NCI-H1436 (cell line): ENCODE results near the gene CNTNAP2.
"Not testable (repeated sequence)": the region's sequence is repeated elsewhere in the genome, so short reads cannot be mapped to it uniquely, and the experiment has no call there.

Experiments
- DNase-seq: peaks from one replicate; lab custom pipeline; 2025; lab: John Stamatoyannopoulos, UW

Gene CNTNAP2

GRCh38 chr7:148397985-148398384 is 2281.4 kb downstream of the CNTNAP2 start:
- DNase-seq: no peak

GRCh38 chr7:148398844-148399365 is 2282.3 kb downstream of the CNTNAP2 start:
- no peak for DNase-seq

DNA sequence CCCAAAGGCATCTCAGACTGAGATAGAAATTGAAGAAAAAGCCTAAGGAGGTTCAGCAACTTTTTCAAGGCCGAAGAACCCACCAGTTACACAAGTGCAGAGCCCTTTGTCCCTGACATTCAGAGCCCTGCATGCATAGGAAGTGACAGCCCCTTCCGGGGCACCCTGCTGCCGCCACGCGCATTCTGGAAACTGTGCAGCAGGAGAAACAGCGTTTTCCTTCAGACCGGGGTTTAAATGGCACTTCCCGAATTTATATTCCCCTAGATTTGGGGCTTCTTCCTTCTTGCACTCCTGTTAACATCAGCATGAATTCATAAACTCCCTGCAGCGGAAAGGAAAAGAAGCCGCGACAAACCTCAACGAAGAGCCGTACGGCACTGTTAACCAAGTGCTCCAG is 2283.5 kb downstream of the CNTNAP2 start:
- DNase-seq: no peak

- no peak for DNase-seq
Measured at GRCh38 chr7:148402159-148402558, 2285.6 kb downstream of the CNTNAP2 start.

DNA sequence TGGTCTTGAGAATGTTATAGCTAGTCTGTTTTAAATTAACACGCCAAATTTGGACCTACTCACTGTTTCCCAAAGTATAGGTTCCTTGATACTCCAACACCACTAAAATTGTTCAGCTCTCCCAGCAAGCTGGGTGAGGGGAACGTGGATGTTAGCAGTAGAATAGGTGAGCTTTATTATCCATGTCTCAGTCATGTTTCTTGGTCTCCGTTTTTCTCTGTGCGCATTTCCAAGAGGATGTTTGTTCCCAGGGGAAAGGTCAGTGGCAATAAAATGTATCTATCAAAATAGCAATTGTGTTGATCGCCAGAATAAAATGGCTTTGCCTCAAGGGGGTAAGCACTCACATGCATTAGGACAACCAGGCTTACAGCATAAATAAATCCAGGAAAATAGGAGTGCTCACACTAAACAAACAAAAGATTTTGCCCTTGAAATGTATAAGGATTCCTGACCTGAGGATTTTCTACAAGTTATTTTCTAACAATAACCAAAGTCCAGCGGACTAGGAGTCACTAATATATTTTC is 2286.9 kb downstream of the CNTNAP2 start:
- DNase-seq: no peak

GRCh38 chr7:148408307-148408706 is 2291.7 kb downstream of the CNTNAP2 start:
- DNase-seq: no peak

- no peak for DNase-seq
Measured at GRCh38 chr7:148410905-148411304, 2294.3 kb downstream of the CNTNAP2 start.

- DNase-seq: no peak
Measured at GRCh38 chr7:148412691-148413090, 2296.1 kb downstream of the CNTNAP2 start.

DNA sequence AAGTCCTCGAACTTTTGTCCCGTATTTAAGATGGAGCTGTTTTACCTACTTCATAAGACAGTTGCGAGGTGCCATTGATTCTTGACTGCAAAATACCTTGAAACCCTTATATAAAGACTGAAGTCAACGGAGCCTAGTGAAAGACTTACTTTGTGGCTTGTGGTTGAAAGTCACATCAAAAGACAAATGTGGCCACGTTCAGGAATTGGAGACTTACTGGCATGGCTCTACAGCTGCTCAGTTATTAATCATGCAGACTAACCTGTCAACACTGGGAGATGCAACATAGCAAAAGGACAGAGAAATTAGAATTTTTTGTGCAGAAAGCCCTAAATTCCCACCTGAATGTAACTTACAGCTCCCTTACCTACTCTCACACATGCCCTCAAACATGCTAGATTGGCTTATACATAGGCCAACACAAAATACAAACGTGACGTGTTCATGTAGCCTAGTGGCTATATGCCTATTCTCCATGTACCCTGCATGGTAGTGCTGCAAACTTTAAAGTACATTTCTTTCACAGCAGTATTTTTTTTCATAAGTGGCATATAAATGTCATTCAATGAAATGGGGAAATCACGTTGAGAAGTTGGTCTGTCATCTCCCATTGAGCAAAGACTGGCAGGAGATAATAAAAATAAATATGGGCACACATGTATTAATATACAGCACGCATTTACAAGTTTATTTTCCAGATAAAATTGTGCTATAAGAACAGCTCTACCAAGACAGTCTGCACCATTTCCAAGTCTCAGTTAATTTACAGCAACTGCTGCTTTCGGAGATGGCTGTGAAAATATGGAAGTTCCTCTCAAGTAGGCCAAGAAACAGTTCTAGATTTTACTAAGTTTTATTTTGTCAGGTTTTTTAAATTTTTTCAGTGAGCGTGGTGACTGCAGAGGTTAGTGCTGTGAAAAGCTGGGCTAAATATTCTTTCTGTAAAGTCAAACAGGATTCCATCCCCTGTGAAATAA is 2303.5 kb downstream of the CNTNAP2 start:
- DNase-seq: no peak

- DNase-seq: no peak
Measured at GRCh38 chr7:148422030-148422429, 2305.4 kb downstream of the CNTNAP2 start.

- not testable (repeated sequence) for DNase-seq
Measured at GRCh38 chr7:148426393-148426792, 2309.8 kb downstream of the CNTNAP2 start.

DNA sequence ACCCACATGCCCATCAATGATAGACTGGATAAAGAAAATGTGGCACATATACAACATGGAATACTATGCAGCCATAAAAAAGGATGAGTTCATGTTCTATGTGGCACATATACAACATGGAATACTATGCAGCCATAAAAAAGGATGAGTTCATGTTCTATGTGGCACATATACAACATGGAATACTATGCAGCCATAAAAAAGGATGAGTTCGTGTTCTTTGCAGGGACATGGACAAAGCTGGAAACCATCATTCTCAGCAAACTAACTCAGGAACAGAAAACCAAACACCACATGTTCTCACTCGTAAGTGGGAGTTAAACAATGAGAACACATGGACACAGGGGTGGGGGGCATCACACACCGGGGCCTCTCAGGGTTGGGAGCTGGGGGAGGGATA is 2314.1 kb downstream of the CNTNAP2 start:
- DNase-seq: not testable (repeated sequence)

DNA sequence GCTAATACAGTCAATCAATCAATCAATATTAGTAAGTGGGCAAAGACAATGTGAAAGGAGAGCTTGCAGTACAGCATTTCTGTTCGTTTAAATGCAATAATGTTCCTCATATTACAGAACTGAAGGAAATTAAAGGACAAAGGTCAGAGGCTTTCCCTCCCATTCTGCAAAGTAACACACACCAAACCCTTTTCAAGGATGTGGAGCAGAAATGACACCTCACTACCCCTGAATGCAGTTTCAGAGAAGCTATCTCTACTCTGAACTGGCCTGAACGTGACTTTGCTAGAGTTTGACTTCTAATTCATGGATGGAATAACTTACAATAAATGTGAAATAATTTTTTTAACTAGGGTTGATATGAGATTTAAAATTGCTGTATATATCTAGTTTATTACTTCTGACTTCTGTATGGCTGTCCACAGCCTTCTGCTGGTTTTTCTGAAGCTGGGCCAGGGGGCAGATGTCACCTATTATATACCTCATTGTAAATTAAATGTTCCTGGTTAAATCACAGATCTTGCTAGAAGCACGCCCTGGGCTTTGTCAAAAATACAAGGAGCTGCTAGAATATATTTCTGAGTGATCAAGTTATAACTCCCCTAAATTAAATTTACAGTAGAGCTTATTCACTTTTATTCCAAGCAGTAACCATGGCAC is 2317.1 kb downstream of the CNTNAP2 start:
- DNase-seq: no peak

- DNase-seq: no peak
Measured at GRCh38 chr7:148434181-148434757, 2317.7 kb downstream of the CNTNAP2 start.

- DNase-seq: no peak
Measured at GRCh38 chr7:148434887-148435286, 2318.3 kb downstream of the CNTNAP2 start.

DNA sequence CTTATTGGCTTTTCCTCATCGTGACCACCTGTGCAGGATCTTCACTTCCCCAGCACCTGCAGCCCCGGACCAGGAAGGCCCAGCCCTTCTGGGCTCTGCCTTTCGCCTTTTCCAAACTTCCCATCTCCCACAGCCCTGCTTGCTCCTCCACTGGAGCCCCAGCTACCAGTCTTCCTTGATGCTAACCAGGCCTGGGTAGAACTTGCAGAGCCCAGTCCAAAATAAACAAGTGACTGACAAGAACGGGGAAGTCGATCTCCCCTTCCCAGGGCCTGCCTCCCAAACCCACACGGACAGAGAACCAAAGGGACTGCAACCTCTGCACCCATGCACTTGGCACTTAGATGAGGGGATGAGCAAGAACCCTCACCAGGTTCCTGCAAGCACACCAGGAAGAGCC is 2319.1 kb downstream of the CNTNAP2 start:
- DNase-seq: no peak

DNA sequence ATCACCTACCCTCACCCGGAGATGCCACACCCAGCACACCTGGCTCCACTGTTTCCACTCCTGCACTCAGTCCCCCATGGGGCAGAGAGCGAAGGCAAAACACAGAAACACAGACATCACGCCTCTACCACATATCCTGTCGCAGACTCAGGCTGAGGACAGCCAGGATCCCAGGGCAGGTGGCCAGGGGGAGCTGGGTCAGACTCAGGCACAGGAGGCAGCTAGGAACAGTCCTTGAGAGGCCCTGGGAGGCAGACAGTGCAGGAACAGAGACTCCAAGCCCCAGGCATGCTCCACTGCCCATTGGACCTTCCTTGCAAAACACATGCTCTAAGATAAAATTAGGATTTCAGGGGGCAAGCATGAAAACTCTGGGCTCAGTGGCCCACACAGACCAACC is 2319.5 kb downstream of the CNTNAP2 start:
- DNase-seq: no peak

DNA sequence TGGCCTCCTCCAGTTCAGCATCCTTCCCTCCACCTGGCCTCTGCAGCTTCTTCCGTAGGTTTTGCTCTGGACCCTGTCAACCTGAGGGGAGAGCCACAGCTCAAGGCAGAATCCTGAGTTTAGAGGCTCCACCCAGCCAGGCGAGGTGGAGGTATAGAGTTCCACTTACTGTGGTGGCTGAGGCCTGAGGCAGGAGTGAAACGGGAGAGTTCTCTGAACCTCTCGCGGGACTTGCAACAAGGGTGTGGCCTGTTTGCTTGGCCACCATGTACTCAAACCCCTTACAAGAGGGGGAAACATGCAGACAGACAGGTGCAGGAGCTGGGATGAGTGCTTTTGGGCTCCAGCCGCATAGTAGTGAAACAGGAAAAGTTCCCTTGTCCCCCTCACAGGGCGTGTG is 2320.0 kb downstream of the CNTNAP2 start:
- peak; percentile 28 for DNase-seq

DNA sequence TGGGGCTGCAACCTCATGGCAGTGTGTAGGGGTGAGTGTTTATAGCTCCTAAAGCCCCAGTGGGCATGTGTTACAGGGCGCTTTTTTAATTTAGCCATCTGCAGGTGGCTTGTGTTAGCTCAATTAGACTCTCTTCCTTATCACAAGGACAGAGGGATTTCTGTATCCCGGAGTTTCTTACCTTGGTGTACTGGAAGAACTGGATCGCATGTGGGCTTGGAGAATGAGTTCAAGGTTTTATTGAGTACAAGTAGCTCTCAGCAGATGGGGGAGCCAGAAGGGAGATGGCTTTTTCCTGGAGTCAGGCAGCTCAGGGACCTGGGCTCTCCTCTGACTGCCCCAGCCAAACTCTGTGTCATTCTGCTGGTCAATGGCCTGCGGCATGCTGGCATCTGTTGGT is 2320.4 kb downstream of the CNTNAP2 start:
- DNase-seq: no peak

GRCh38 chr7:148442141-148442655 is 2325.6 kb downstream of the CNTNAP2 start:
- DNase-seq: no peak

- no peak for DNase-seq
Measured at GRCh38 chr7:148442933-148443332, 2326.3 kb downstream of the CNTNAP2 start.
